GM12865 (cell line): ENCODE results near the gene PCID2.

Experiments used
- DNase-seq: peaks from one replicate; pipeline ENCODE4 v3.0.0; 2010; ENCODE audit warnings: low read depth
- H3K4me3 ChIP-seq: 2 replicates; pipeline ENCODE4 v1.5.1; 2011; ENCODE audit warnings: mild to moderate bottlenecking, low read depth, low read length, control low read depth
- TF ChIP-seq, protein P1 (sequence below): IDR thresholded peaks from 2 replicates; pipeline ENCODE4 v1.5.1; 2011; ENCODE audit warnings: low read length, control low read depth, low read depth, inconsistent platforms; ENCODE audit not compliant: insufficient read depth; ENCODE audit errors: missing control alignments

Gene PCID2

DNA sequence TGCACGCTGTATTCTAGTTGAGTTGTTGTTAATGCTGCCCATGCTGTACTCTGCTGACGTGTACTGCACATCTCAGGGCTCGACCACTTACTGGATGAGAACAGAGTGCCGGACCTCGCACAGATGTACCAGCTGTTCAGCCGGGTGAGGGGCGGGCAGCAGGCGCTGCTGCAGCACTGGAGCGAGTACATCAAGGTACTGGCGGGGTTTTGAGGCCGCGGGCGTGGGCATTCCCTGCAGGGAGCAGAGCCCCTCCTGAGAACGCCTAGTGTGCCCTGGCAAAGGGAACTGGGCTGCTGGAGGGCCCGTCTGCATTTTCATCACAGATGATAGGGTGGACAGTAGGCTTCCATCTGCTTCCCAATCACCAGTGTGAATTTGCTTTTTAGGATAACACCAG, 30.9 kb upstream of the PCID2 start:
- no peak overlapping the region for H3K4me3 ChIP-seq
- DNase-seq: no peak
- TF ChIP-seq, protein P1, sequence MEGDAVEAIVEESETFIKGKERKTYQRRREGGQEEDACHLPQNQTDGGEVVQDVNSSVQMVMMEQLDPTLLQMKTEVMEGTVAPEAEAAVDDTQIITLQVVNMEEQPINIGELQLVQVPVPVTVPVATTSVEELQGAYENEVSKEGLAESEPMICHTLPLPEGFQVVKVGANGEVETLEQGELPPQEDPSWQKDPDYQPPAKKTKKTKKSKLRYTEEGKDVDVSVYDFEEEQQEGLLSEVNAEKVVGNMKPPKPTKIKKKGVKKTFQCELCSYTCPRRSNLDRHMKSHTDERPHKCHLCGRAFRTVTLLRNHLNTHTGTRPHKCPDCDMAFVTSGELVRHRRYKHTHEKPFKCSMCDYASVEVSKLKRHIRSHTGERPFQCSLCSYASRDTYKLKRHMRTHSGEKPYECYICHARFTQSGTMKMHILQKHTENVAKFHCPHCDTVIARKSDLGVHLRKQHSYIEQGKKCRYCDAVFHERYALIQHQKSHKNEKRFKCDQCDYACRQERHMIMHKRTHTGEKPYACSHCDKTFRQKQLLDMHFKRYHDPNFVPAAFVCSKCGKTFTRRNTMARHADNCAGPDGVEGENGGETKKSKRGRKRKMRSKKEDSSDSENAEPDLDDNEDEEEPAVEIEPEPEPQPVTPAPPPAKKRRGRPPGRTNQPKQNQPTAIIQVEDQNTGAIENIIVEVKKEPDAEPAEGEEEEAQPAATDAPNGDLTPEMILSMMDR: no peak

DNA sequence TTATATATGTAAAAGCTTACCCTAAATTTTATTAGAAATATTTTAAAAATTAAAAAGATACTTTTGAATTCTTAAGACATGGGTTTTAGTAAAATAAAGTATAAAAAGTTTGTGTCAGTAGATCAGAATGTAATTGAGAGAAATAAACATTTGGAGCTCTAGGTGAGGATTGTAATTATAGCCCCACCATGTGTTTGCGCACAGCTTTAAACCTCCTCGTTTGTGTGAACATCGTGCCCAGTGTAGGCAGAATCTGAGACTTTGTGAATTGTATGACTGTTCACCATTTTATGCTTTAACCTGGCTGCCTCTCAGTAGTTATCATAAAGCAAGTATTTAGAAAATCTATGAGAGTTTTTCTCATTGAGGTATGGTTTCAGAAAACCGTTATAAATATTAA, 30.1 kb upstream of the PCID2 start:
- TF ChIP-seq, protein P1: no peak
- no peak for DNase-seq
- H3K4me3 ChIP-seq: no peak overlapping the region

DNA sequence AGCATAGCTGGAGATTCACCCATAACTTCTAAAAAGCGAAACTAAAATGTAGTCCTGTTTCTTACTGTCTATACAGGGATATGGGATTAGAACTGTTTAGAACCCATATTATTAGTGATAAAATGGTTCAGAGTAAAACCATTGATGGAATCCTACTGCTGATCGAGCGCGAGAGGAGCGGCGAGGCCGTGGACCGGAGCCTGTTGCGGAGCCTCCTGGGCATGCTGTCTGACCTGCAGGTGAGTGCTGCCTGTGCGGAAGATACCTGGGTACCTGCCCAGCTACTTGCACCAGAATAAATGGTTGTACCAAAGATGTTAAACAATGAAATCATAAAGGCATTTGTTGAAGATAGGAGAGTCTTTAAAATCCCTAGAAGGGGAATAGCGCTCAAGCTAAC, 24.6 kb upstream of the PCID2 start:
- TF ChIP-seq, protein P1: no peak
- DNase-seq: no peak

GRCh38 chr13:113232208-113233003, 23.9 kb upstream of the PCID2 start:
- DNase-seq: no peak
- TF ChIP-seq, protein P1: no peak
- no peak overlapping the region for H3K4me3 ChIP-seq

More for the DNA sequence above, 24.6 kb upstream of the PCID2 start:
- H3K4me3 ChIP-seq: no peak overlapping the region

DNA sequence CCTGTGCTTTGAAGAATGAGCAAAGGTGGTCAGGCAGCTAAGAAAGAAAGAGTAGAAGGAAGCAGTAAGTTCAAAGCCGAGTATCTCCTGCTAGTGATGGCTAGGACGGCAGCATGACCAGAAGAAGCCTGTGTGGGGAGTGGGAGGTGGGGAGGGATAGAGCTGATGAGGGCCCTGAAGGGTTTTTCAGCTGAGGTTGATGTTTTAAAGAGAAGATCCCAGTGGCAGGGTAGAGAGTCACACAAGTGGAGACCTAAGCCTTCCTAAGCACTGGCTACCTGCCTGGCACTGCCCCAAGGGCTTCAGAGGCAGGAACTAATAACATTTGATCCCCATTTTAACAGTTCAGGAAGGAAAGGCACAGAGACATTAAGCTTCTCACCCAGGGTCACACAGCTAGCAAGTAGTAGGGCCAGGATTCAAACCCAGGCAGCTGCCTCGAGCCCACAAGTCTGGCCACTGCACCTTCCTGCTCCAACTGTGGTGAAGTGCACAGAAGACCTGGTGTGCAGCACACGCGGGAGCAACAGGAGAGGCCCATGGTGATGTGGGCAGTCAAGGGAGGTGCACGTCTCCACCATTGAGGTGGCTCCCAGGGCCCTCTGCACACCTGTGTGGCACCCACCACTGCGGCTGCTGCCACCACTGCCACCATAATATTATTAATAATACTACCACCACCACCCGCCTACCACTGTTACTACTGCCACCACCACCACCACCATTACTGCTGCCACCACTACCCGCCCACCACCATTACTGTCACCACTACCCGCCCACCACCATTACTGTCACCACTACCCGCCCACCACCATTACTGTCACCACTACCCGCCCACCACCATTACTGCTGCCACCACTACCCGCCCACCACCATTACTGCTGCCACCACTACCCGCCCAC, 23.1 kb upstream of the PCID2 start:
- no peak overlapping the region for H3K4me3 ChIP-seq
- TF ChIP-seq, protein P1: no peak
- DNase-seq: no peak

GRCh38 chr13:113229791-113230190, 21.3 kb upstream of the PCID2 start:
- no peak overlapping the region for H3K4me3 ChIP-seq
- no peak for DNase-seq
- TF ChIP-seq, protein P1: no peak

DNA sequence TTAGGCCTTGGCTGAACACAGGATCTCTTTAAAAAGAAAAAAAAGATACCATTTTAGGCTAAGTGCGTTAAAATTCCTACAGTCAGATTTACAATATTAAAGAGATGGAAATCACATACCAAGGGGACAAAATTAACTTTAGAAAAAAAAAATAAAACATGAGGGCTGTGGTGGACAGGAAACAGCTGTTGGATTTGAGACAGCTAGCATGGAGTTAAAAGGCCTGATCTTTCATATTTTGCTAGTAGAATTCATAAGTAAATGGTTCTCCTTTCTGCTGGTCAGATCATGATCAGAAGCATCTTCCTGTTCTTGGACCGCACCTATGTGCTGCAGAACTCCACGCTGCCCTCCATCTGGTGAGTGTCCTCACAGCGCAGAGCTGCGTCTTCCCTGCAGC, 20.7 kb upstream of the PCID2 start:
- H3K4me3 ChIP-seq: no peak overlapping the region
- TF ChIP-seq, protein P1: no peak
- DNase-seq: no peak
